ENCODE results near the gene ZNF668. TPM values are rescaled to one million over a fixed set of nuclear protein-coding genes. Genes with fewer than 3 reads are reported as not detected.

ZNF668 gene
- total RNA-seq: 11.1 and 12.7 TPM in 2 replicates

GRCh38 chr16:31073970-31074813 is at the start of gene ZNF668, which contains the start of gene ZNF646:
Gene ZNF668 (minus strand): TSS chr16:31074240. CDS start chr16:31064459, 9,781 bp downstream.
Gene ZNF646 (plus strand): TSS chr16:31074422. CDS start chr16:31076325, 1,903 bp downstream.

GRCh38 chr16:31117384-31118222 is 43.6 kb upstream of the ZNF668 start, which contains the start of gene KAT8:
Gene KAT8 (plus strand): TSS chr16:31117664. CDS start chr16:31117682, 18 bp downstream.

DNA sequence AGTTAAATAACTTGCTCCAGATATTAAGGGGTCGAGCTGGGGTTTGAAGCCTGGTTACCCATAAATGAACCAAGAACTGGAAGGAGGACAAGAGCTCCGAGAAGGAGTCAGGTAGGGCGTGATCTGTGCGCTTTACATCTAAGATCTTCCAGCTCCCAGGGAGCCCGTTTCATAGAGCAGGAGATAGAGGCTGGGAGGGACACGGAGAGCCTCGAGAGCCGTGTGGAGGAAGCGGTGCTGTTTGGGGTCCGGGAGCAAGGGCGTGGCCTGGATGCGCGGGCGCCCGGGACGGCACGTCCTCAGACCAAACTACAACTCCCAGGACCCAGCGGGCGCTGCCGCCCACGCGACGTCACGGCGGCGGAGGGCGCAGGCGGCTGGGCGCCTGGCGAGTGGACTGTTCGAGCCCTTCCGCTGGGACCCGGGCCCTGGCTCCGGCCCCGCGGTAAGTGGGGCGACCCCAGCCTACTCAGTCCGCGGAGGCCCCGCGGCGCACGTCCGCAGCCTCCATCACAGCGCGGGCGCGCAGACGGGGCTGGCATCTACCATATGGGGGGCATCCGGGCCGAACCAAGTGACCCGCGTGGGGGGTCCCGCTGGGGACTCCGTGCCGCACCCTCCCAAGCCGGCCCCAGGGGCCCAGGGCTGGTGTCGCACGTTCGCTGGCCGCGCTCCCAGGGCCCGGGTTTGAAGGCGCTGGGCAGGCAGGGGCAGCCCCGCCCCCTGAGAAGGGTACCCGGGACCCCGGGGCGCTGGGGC is 34.2 kb upstream of the ZNF668 start, which contains the start of gene BCKDK:
Gene BCKDK (plus strand): TSS at position 352 of the 759 bp plus-strand sequence. CDS start 838 bp downstream, outside the sequence.

DNA sequence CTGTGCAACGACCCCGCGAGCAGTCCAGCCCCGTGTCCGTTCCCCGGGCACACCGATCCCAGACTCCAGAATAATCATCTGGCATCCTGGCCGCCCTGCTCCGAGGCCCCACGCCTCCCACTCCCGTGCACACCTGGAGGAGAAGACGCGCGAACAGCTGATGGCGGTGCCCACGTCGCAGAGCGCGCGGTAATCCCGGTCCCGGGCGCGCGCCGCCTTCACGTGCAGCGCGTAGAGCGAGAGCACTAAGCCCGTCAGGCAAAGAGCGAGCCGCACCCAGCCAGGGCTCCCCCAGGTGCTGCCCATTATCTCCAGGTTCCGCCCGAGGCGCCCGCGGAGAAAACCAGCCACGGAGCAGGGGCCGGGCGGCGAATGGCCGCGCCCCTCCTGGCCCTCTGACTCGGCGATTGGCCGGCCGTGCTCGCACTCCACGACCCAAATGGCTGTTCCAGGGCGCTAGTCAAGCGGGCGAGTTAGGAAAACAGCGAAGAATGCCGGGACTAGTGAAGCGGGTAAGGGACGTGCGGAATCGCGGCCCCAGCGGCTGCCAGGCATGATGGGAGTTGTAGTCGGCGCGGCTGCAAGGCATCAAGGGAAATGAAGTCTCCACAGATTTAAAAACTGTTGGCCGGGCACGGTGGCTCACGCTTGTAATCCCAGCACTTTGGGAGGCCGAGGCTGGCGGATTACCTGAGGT is 20.5 kb upstream of the ZNF668 start, which contains the start of gene VKORC1:
Gene VKORC1 (minus strand): TSS at position 374 of the 697 bp plus-strand sequence. CDS start 68 bp downstream, at position 306.

DNA sequence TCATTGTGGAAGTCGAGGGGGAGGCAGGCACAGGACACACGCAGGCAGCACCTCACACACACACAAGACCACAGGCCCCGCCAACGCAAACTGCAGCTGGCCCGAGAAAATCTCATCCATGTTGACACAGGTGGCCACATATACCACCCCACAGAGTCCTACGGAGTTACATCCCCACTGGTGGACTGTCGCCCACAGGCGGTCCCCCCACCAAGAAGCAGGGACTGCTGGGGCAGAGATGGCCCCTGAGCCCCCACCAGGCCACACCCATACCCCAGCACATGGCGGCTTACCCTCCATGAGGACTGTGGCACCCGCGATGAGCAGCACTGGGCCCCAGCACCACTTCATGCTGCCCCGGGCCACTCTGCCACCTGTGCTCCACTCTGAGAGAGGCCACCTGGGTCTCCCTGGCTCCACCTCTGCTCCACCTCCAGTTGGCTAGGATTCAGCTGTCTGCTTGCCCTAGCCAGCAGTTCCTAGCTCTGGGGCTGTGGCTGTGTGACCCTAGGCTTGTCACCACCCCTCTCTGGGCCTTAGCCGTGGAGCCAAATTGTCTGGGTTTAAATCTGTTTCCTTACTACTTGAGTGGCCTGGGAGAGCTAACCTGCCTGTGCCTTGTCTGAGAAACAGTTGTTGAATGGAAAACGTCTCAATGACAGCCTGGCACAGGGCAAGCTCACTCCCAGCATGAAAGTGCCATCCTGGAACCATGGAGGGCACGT is 14.6 kb upstream of the ZNF668 start, which contains the start of gene PRSS53:
Gene PRSS53 (minus strand): TSS at position 485 of the 725 bp plus-strand sequence. CDS start 134 bp downstream, at position 351.

DNA sequence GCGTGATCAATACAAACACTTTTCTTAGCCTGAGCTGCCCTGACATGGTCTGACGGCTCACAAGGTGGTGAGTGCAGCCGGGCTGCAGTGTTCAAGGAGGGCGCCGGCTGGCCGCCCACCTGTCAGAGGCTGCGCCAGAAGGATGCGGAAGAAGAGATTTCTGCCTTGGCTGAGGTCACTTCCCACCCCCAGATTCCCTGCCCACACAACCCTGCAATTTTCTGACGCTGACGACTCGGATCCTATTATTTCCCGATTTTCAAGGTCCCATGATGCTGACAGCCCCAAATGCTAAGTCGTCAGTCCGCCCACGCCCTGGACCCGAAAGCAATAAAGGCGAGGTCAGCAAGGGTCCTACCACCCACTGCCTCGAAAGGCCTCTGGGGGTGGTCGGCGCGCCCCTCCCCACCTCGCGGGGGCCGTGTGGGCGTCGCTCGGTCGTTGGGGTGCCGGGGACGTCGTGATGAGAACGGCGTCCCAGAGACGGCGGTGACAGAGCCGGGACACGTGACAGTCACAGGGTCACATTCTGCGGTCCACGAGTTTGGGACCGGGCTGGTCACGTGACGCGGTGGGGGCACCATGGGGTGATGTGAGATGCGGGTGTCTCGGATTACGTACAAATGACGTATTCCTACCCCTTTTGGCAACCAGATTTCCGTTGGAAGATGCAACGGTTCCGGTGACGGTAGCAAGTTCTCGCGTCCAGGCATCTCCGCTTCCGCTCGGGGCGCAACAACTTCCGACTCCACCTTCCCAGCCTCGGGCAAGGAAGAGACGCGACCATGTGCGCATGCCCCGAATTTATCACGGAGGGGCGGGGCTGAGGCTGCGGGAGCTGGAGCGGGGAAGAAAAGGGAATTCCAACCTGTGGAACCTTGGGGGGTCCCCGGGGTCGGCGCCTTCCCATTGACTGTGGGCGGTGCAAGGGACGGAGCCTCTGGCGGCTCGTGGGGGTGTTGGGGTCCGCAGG is 41.0 kb downstream of the ZNF668 start, which contains the start of gene STX4:
Gene STX4 (plus strand): TSS at position 823 of the 973 bp plus-strand sequence. CDS start 248 bp downstream, outside the sequence.

Other genes with a start within 250 kb of the ZNF668 start
- gene BCL7C, start 180.2 kb downstream of the ZNF668 start, total RNA-seq: 40.5 and 50.5 TPM in 2 replicates
- gene CTF1, start 177.6 kb downstream of the ZNF668 start, total RNA-seq: 3.3 and 6.1 TPM in 2 replicates
- gene FBXL19, start 150.7 kb downstream of the ZNF668 start, total RNA-seq: 21.1 and 28.4 TPM in 2 replicates
- 59.5 and 97.1 TPM in 2 replicates for gene ORAI3, start 125.2 kb downstream of the ZNF668 start, total RNA-seq
- 3.8 and 7.1 TPM in 2 replicates for gene SETD1A, start 116.5 kb downstream of the ZNF668 start, total RNA-seq
- 49.7 and 76.7 TPM in 2 replicates for gene HSD3B7, start 89.0 kb downstream of the ZNF668 start, total RNA-seq
- gene STX1B, start 63.6 kb downstream of the ZNF668 start, total RNA-seq: 2.6 and 3.6 TPM in 2 replicates
- gene STX4, start 40.7 kb downstream of the ZNF668 start, total RNA-seq: 27.5 and 32.3 TPM in 2 replicates
- gene ZNF646, start 182 bp upstream of the ZNF668 start, total RNA-seq: 13.5 and 22.7 TPM in 2 replicates
- gene PRSS53, start 14.7 kb upstream of the ZNF668 start, total RNA-seq: 2.5 and 2.8 TPM in 2 replicates
- gene VKORC1, start 20.6 kb upstream of the ZNF668 start, total RNA-seq: 128 and 152 TPM in 2 replicates
- gene BCKDK, start 34.1 kb upstream of the ZNF668 start, total RNA-seq: 26.5 and 39.5 TPM in 2 replicates
- gene KAT8, start 43.4 kb upstream of the ZNF668 start, total RNA-seq: 37.2 and 39.0 TPM in 2 replicates
- not detected in 2 replicates for gene PRSS8, start 61.5 kb upstream of the ZNF668 start, total RNA-seq
- 0.17 and 0.29 TPM in 2 replicates for gene PRSS36, start 75.8 kb upstream of the ZNF668 start, total RNA-seq
- gene FUS, start 105.9 kb upstream of the ZNF668 start, total RNA-seq: 43.7 and 107 TPM in 2 replicates
- gene PYCARD, start 128.5 kb upstream of the ZNF668 start, total RNA-seq: 120 and 136 TPM in 2 replicates
- not detected in 2 replicates for gene TRIM72, start 139.9 kb upstream of the ZNF668 start, total RNA-seq
- gene PYDC1, start 142.9 kb upstream of the ZNF668 start, total RNA-seq: not detected in 2 replicates
- not detected in 2 replicates for gene ITGAM, start 185.7 kb upstream of the ZNF668 start, total RNA-seq